Measurements from ENCODE around the gene GLRA2. TPM values are rescaled to one million over a fixed set of nuclear protein-coding genes. Genes with fewer than 3 reads are reported as not detected.

GLRA2 gene
- not detected for total RNA-seq

GRCh38 chrX:14529290-14529989 lies at the start of gene GLRA2:
Gene GLRA2, plus strand, starts transcription at chrX:14529536. Its CDS starts 522 bp downstream, at chrX:14530058.
- peak in 2 of 3 donors; percentile 14 to 52 for DNase-seq (ENCODE audit: low read depth in 2 of 3, low spot score in 2 of 3)

GRCh38 chrX:14489437-14489836 lies 39.9 kb upstream of the GLRA2 start:
- DNase-seq (ENCODE audit: low read depth in 2 of 3, low spot score in 2 of 3) = no peak

GRCh38 chrX:14491689-14492088 lies 37.6 kb upstream of the GLRA2 start:
- DNase-seq (ENCODE audit: low read depth in 2 of 3, low spot score in 2 of 3) = no peak

- peak in 1 of 3 donors; percentile 4 for DNase-seq (ENCODE audit: low read depth in 2 of 3, low spot score in 2 of 3)
Measured at GRCh38 chrX:14496674-14497073, 32.7 kb upstream of the GLRA2 start.

GRCh38 chrX:14497184-14497666 lies 32.1 kb upstream of the GLRA2 start:
- peak in 2 of 3 donors; percentile 12 to 42 for DNase-seq (ENCODE audit: low read depth in 2 of 3, low spot score in 2 of 3)

- no peak for DNase-seq (ENCODE audit: low read depth in 2 of 3, low spot score in 2 of 3)
Measured at GRCh38 chrX:14501327-14501726, 28.0 kb upstream of the GLRA2 start.

GRCh38 chrX:14504960-14505538 lies 24.3 kb upstream of the GLRA2 start:
- no peak for DNase-seq (ENCODE audit: low read depth in 2 of 3, low spot score in 2 of 3)

- no peak for DNase-seq (ENCODE audit: low read depth in 2 of 3, low spot score in 2 of 3)
Measured at GRCh38 chrX:14505648-14506047, 23.7 kb upstream of the GLRA2 start.

GRCh38 chrX:14506866-14507265 lies 22.5 kb upstream of the GLRA2 start:
- DNase-seq (ENCODE audit: low read depth in 2 of 3, low spot score in 2 of 3) = no peak

- DNase-seq (ENCODE audit: low read depth in 2 of 3, low spot score in 2 of 3) = no peak
Measured at GRCh38 chrX:14508025-14508690, 21.2 kb upstream of the GLRA2 start.

- no peak for DNase-seq (ENCODE audit: low read depth in 2 of 3, low spot score in 2 of 3)
Measured at GRCh38 chrX:14509325-14510057, 19.8 kb upstream of the GLRA2 start.

GRCh38 chrX:14528629-14529289 lies 577 bp upstream of the GLRA2 start:
- peak in 2 of 3 donors; percentile 8 to 55 for DNase-seq (ENCODE audit: low read depth in 2 of 3, low spot score in 2 of 3)

GRCh38 chrX:14533867-14534266 lies 4.5 kb downstream of the GLRA2 start:
- no peak for DNase-seq (ENCODE audit: low read depth in 2 of 3, low spot score in 2 of 3)

GRCh38 chrX:14546190-14546589 lies 16.9 kb downstream of the GLRA2 start:
- no peak for DNase-seq (ENCODE audit: low read depth in 2 of 3, low spot score in 2 of 3)

GRCh38 chrX:14554131-14554715 lies 24.9 kb downstream of the GLRA2 start:
- DNase-seq (ENCODE audit: low read depth in 2 of 3, low spot score in 2 of 3) = no peak

- DNase-seq (ENCODE audit: low read depth in 2 of 3, low spot score in 2 of 3) = no peak
Measured at GRCh38 chrX:14564058-14564457, 34.7 kb downstream of the GLRA2 start.

- no peak for DNase-seq (ENCODE audit: low read depth in 2 of 3, low spot score in 2 of 3)
Measured at GRCh38 chrX:14573161-14573560, 43.8 kb downstream of the GLRA2 start.

- DNase-seq (ENCODE audit: low read depth in 2 of 3, low spot score in 2 of 3) = no peak
Measured at GRCh38 chrX:14581081-14581480, 51.7 kb downstream of the GLRA2 start.

- DNase-seq (ENCODE audit: low read depth in 2 of 3, low spot score in 2 of 3) = no peak
Measured at GRCh38 chrX:14584548-14584947, 55.2 kb downstream of the GLRA2 start.

- DNase-seq (ENCODE audit: low read depth in 2 of 3, low spot score in 2 of 3) = no peak
Measured at GRCh38 chrX:14590216-14590615, 60.9 kb downstream of the GLRA2 start.
